LNCaP clone FGC (cell line): ENCODE data around the gene FAM117B.
A peak's percentile ranks its signal among the peaks of the same experiment; 100 is the strongest.

Experiments
- DNase-seq: peaks from one replicate; pipeline ENCODE4 v3.0.0-alpha.2; 2011; ENCODE audit warnings: low read depth
- H3K4me3 ChIP-seq: 2 replicates; pipeline ENCODE4 v1.5.1; 2011; ENCODE audit warnings: mild to moderate bottlenecking, low read depth, low read length, control low read depth
- TF ChIP-seq, protein P1 (sequence below): IDR thresholded peaks from 2 replicates; pipeline ENCODE4 v1.5.1; 2012; ENCODE audit warnings: mild to moderate bottlenecking; ENCODE audit not compliant: control insufficient read depth, insufficient read depth; ENCODE audit errors: extremely low read depth

Gene FAM117B

DNA sequence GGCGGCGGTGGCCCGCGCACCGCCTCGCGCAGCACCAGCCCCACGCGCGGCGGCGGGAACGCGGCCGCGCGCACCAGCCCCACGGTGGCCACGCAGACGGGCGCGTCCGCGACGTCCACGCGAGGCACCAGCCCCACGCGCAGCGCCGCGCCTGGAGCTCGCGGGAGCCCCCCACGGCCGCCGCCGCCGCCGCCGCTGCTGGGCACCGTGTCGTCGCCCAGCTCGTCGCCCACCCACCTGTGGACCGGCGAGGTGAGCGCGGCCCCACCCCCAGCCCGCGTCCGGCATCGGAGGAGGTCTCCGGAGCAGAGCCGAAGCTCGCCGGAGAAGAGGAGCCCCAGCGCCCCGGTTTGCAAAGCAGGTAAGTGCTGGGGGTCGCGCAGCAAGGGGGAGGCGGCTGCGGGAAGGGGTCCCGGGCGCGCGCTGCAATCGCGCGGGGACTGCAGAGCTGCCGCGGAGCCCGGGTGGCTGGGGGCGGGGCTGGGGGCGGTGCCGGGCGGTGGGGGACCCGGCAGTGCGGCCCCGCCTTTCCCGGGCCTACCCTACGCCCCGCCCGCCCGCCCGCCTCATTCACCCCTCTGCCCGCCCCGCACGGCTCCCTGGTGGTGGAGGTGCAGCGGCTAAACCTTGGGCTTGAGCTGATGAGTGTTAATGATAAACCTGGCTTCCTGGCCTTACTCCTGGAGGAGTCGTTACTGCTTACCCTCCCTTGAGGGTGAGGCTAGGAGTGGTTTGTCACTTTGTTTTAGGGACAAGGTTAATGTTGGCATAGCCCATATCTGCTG is 851 bp downstream of the FAM117B start:
- TF ChIP-seq, protein P1, sequence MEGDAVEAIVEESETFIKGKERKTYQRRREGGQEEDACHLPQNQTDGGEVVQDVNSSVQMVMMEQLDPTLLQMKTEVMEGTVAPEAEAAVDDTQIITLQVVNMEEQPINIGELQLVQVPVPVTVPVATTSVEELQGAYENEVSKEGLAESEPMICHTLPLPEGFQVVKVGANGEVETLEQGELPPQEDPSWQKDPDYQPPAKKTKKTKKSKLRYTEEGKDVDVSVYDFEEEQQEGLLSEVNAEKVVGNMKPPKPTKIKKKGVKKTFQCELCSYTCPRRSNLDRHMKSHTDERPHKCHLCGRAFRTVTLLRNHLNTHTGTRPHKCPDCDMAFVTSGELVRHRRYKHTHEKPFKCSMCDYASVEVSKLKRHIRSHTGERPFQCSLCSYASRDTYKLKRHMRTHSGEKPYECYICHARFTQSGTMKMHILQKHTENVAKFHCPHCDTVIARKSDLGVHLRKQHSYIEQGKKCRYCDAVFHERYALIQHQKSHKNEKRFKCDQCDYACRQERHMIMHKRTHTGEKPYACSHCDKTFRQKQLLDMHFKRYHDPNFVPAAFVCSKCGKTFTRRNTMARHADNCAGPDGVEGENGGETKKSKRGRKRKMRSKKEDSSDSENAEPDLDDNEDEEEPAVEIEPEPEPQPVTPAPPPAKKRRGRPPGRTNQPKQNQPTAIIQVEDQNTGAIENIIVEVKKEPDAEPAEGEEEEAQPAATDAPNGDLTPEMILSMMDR: no peak
- DNase-seq: peak; percentile 70
- H3K4me3 ChIP-seq: peak overlapping the region; percentile 91

DNA sequence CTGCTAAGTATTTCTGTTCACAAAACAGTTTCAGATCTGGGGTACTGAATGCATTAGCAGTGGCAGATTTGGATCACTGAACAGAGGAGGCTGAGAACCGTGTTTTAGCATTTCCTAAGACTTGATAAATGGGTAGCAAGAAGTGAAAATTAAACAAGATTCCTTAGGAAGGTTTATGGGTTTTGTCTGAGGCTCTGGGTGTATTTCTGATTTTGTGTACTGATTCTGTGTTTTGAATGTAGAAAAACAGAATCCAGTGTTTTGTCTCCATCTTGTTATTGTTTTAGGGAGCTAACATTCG is 1.4 kb downstream of the FAM117B start:
- H3K4me3 ChIP-seq: peak overlapping the region; percentile 91
- no peak for DNase-seq
- TF ChIP-seq, protein P1: no peak

DNA sequence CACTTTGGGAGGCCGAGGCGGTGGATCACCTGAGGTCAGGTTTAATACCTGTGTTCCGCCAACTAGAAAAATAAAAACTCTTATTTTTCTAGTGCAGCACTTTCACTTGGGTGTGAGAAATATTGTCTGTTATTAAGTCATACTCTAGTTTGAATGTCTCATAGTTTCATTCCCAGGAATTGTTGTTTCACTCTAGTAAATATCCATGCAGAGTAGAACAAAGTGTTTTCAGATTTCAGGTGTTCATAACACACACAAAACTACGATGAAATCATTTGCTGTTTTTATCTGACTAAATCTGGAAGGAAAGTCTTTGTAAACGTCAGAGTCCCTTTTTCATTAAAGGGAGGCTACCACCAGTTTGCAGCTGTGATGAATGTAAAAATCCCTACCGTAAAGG is 4.0 kb downstream of the FAM117B start:
- DNase-seq: no peak
- H3K4me3 ChIP-seq: no peak overlapping the region
- TF ChIP-seq, protein P1: no peak

DNA sequence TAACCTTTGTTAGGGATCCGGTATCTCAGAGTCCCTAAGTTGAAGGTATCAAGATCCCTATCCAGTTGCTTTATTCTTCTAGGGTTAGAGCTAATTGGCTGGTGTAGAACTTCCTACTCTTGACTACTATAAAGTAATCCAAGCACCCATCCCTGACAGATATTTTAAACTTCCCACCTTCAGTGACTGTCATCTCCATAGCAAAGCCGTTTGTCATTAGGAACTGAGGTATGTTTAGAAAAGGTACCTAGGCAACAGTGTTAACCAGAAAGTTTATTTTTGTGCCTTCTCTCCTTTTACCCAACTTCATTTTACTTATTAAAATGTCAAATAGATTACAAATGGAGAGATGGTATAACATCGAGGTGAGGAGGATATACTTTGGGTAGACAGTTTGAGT is 4.5 kb downstream of the FAM117B start:
- DNase-seq: no peak
- H3K4me3 ChIP-seq: no peak overlapping the region
- TF ChIP-seq, protein P1: no peak

DNA sequence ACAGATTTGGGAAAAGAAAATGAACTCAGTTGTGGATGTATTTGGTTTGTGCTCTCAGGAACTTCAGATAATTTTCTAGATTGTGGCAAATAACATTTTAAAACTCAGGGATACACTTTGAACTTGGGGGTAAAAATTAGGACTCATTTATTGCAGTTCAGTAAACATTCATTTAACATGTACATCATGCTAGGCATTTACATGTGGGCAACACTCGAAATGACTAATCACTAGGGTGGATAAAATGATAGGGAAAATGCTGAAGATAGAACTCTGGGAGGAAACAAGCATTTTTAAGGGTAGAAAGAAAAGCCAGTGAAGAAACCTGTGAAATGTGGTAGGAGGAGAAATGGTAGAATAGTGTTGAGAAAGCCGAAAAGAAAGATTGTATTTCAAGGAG is 7.8 kb downstream of the FAM117B start:
- DNase-seq: no peak
- no peak overlapping the region for H3K4me3 ChIP-seq
- TF ChIP-seq, protein P1: no peak

DNA sequence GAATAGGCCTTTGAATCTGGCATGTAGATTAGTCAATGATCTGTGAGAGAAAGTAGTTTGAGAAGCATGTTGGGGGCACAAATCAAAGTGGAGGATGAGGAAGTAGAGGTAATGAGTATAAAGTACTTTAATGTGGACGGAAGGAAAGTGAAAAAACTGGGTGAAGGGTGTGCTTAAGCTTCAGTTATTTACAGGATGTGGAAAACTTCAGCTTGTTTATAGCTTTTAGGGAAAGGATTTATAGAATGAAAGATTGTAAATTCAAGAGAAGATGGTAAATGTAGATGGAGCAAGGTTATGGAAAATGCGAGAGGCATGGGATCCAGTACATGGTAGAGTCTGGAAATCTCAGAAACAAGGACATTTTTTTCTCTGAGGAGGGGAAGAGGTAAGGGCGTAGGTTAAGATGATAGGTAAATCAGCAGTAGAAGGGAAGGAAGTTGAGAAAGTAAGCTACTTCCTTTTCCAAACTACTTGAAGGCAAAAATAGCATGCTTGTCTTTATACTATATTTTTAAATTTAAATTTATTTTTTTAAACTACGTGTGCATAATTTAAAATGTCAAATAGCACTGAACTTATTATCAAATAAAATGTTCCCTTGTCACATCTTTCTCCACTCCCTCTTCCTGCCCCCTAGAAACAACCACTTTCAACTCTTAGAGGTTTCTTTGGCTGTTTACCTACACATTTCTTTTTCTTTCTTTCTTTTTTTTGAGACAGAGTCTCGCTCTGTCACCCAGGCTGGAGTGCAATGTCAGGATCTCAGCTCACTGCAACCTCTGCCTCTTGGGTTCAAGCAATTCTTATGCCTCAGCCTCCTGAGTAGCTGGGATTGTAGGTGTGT is 8.5 kb downstream of the FAM117B start:
- TF ChIP-seq, protein P1: no peak
- no peak for DNase-seq
- H3K4me3 ChIP-seq: no peak overlapping the region
